HG03103 (cell line): ENCODE measurements around the gene ZNF264.
"Not testable (repeated sequence)": the region's sequence is repeated elsewhere in the genome, so short reads cannot be mapped to it uniquely, and the experiment has no call there.

Experiments
- ATAC-seq: cut with Tn5 transposase; IDR thresholded peaks from one replicate; pipeline ENCODE4 v1.9.1; 2021; ENCODE audit warnings: low read depth; ENCODE audit not compliant: unreplicated experiment

Gene ZNF264

GRCh38 chr19:57191141-57192076 lies at the start of gene ZNF264:
TSS of gene ZNF264 (plus strand) at chr19:57191500. CDS start at chr19:57191914, 414 bp downstream.
- ATAC-seq: peak; percentile 97

GRCh38 chr19:57141699-57142098 lies 49.6 kb upstream of the ZNF264 start:
- ATAC-seq: no peak

- ATAC-seq: no peak
These were observed 38.4 kb upstream of the ZNF264 start for GRCh38 chr19:57152921-57153320.

DNA sequence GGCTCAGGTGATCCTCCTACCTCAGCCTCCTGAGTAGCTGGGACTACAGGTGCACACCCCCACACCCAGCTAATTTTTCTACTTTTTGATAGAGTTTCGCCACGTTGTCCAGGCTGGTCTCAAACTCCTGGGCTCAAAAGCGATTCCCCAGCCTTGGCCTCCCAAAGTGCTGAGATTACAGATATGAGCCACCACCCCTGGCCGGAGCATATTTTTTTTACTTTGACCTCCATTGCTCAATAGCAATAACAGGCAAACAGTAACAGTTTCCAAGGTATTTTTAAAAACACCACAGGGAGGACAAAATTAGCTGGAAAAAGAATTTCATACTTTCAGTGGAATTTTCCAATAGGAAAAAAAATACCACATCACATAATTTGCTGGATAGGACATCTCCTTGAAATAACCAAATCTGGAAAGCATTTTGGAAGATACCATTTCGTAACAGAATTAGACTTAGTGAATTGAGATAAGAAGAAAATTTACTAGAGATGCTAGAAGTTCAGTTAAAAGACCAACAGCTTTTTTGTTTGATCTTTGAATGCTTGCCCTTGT lies 29.2 kb upstream of the ZNF264 start:
- no peak for ATAC-seq

- no peak for ATAC-seq
These were observed 25.5 kb upstream of the ZNF264 start for GRCh38 chr19:57165846-57166245.

DNA sequence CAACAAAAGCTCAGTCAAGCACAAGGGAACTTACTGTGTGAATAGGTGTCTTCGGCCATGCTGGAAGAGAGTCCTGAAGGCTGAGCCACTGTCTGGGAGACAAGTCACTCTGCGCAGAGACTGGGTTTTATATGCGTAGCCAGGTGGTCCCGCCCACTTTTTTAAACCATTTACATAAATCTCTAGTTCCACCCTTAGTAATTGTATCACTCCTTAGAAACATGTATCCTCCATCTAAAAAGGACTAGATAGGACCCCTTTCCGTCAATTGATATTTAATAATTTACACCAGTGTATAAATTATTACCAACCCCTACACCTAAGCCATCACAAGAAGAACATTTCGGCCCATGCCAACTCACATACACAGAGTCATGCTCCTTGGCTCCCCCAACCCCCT lies 23.9 kb upstream of the ZNF264 start, which contains the start of gene DUXA:
Gene DUXA (minus strand): TSS at position 101 of the 400 bp plus-strand sequence. CDS start 42 bp downstream, at position 59.
- ATAC-seq: no peak

GRCh38 chr19:57171551-57172081 lies 19.7 kb upstream of the ZNF264 start:
- no peak for ATAC-seq

DNA sequence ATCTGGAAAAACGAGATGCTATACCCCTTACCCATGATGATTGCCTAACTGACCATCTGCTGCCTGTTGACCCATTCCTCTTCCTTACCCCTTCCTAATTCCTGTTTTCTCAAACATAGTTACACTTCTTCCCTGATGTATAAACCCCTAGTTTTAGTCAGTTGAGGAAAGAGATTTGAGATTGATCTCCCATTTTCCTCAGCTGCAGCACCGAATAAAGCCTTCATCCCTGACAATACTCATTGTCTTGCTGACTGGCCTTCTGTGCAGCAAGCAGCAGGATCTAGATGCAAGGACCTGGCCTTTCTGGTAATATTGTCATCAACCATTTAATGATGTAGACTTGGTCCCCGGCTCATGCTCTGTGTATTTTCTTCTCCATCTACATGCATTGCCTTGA lies 999 bp upstream of the ZNF264 start:
- ATAC-seq: no peak

DNA sequence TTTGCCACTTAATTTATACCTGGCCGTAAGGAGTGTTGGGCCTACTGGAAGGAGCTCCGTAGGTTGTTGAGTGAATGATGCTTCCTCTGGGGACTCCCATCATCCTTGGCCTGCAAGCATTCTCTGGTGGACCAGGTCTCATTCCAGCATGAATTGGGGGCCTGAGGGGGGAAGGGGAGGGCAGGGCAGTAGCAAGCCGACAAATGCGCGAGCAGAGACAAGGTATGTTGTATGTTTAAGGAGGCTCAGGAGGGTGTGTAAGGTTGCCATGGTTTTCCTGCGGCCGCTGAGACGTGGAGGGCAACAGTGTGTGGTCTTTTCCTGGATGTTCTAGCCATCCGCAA lies 749 bp downstream of the ZNF264 start:
- ATAC-seq: no peak

DNA sequence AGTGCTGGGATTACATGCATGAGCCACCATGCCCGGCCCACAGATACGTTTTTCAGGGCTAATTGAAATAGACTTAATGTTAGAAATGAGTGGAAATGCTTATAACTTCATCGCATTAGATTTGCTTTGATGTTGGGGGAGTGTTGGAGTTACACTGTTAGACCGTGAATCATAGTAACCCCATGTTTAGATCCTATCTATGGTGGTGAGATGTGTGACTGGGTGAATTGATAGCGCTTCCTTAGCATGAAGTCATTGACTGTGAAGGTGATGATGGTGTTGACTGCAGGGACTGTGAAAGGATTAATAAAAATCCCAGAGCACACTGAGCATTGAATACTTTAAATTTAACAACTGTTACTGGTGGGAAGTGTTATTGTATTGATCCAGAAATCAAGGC lies 1.7 kb downstream of the ZNF264 start:
- no peak for ATAC-seq

- not testable (repeated sequence) for ATAC-seq
These were observed 6.6 kb downstream of the ZNF264 start for GRCh38 chr19:57197874-57198273.

- no peak for ATAC-seq
These were observed 10.9 kb downstream of the ZNF264 start for GRCh38 chr19:57202160-57202559.

GRCh38 chr19:57210381-57210780 lies 19.1 kb downstream of the ZNF264 start:
- ATAC-seq: no peak

GRCh38 chr19:57212109-57212508 lies 20.8 kb downstream of the ZNF264 start:
- ATAC-seq: no peak

- no peak for ATAC-seq
These were observed 36.2 kb downstream of the ZNF264 start for GRCh38 chr19:57227502-57227901.

DNA sequence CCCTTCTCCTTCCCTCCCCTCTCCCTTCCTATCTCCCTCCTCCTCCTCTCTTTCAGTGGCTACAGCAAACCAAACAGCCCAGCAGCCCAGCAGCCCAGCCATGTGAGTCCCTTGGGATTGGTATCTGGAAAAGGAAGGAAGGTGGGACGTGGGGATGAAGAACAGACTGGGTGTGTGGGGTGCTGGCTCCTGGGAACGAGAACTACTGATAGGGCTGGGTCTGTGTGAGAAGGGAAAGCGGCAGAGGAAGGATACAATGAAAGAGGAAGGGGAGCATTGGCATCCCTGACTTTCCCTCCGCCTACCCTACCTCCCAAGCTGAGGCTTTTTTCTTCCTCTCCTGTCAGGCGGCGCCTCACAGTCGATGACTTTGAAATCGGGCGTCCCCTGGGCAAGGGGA lies 40.4 kb downstream of the ZNF264 start:
- no peak for ATAC-seq

GRCh38 chr19:57233207-57233606 lies 41.9 kb downstream of the ZNF264 start:
- no peak for ATAC-seq

DNA sequence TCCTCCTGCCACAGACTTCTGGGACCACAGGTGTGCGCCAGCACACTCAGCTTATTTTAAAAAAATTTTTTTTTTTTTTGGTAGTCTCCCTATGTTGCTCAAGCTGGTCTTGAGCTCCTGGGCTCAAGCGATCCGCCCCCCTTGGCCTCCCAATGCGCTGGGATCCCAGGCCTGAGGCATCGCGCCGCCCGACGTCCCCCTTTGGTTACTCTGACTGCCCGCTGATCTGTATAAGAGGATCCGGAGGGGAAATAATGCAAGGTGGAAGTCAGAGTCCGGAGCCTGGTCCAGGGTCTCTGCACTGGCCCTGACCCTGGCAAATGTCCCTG lies 48.6 kb downstream of the ZNF264 start:
- ATAC-seq: peak; percentile 11

DNA sequence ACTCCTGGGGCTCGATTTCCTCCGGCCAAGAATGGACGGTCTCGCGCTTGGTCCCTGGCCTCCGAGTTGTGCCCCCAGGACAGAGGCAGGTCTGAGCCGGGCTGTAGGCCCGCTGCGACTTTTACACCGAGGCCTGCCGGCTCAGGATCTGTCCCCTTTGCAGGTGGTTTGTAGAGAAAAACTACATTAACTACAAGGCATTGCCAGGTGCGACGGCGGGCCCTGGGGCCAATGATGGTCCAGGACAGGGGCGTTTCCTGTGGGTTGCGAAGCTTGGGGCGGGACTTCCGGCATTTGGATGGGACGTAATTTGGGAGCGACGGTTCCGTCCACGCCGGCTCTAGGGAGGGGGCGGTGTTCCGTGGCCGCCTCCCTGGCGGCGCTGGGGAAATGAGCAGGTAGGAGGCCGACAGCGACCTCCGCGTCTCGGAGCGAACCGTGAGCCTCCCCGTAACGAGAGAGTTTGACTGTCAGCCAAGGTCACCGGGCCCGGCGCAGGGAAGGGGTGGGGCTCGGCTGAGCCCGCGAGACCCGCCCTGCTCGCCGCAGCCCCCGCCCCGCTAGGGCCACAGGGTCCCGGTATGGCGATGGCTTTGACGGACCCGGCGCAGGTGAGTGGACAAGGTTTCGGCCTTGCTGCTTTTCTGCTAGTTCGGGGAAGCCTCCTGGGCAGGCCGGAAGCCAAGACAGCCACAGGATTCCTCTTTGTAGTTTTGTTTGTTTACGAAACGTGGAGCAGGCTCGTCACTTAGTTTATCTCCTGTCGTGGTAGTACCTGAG lies 49.2 kb downstream of the ZNF264 start, which contains the start of gene ZNF805:
Gene ZNF805 (plus strand): TSS at position 322 of the 780 bp plus-strand sequence. CDS start 260 bp downstream, at position 582.
- ATAC-seq: peak; percentile 84

GRCh38 chr19:57241176-57241575 lies 49.9 kb downstream of the ZNF264 start:
- ATAC-seq: no peak

DNA sequence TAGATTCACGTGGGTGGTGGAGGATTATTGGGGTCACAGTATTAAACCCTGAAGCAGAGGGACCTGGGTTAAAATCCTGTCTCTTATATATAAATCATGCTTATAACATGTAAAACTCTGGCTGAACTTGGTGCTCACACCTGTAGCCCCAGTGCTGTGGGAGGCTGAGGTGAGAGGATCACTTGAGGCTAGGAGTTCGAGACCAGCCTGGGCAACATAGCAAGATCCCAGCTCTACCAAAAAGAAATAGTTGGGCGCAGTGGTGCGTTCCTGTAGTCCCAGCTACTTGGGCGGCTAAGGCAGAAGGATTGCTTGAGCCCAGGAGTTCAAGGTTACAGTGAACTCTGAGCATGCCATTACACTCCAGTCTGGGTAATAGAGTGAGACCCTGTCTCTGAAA lies 51.5 kb downstream of the ZNF264 start:
- no peak for ATAC-seq
